Astrocyte (in vitro differentiated cells and primary cell): Measurements from ENCODE around the gene RSBN1. TPM values are rescaled to one million over a fixed set of nuclear protein-coding genes. Genes with fewer than 3 reads are reported as not detected.

Experiments used
- DNase-seq: peaks from one replicate; pipeline ENCODE4 v3.0.0-alpha.2; 2010; ENCODE audit warnings: low read depth
- FAIRE-seq: peaks from 2 replicates; lab custom pipeline; 2011; peaks lifted over from hg19 to GRCh38; lab: Jason Lieb, UNC
- H2AFZ ChIP-seq: 2 replicates; pipeline ENCODE4 v1.6.0; 2012; ENCODE audit warnings: low read depth, low read length, inconsistent platforms
- H3K27ac ChIP-seq: 2 replicates; pipeline ENCODE4 v1.5.1; 2011; ENCODE audit warnings: low read depth, low read length, inconsistent platforms
- H3K27me3 ChIP-seq: 2 replicates; pipeline ENCODE4 v1.6.0; 2011; ENCODE audit warnings: low read length, inconsistent platforms; ENCODE audit not compliant: insufficient read depth
- H3K36me3 ChIP-seq: 2 replicates; pipeline ENCODE4 v1.5.1; 2011; ENCODE audit warnings: low read length, inconsistent platforms; ENCODE audit not compliant: insufficient read depth
- H3K4me1 ChIP-seq: 2 replicates; pipeline ENCODE4 v1.5.1; 2011; ENCODE audit warnings: low read length, inconsistent platforms; ENCODE audit not compliant: insufficient read depth
- H3K4me2 ChIP-seq: 2 replicates; pipeline ENCODE4 v1.6.0; 2012; ENCODE audit warnings: low read length, inconsistent platforms
- H3K4me3 ChIP-seq: 2 replicates; pipeline ENCODE4 v1.5.1; 2011; ENCODE audit warnings: low read depth, mild to moderate bottlenecking, low read length, inconsistent platforms; ENCODE audit not compliant: insufficient read depth
- H3K79me2 ChIP-seq: 2 replicates; pipeline ENCODE4 v1.6.0; 2012; ENCODE audit warnings: mild to moderate bottlenecking, low read length, inconsistent platforms; ENCODE audit not compliant: insufficient read depth
- H3K9ac ChIP-seq: 2 replicates; pipeline ENCODE4 v1.6.0; 2012; ENCODE audit warnings: mild to moderate bottlenecking, low read length, inconsistent platforms
- H3K9me3 ChIP-seq: 2 replicates; pipeline ENCODE4 v1.5.1; 2012; ENCODE audit warnings: low read depth, mild to moderate bottlenecking, low read length, inconsistent platforms; ENCODE audit not compliant: insufficient read depth
- H4K20me1 ChIP-seq: 2 replicates; pipeline ENCODE4 v1.6.0; 2012; ENCODE audit warnings: low read length, inconsistent platforms; ENCODE audit not compliant: insufficient read depth
- H3K27ac Mint-ChIP-seq: one replicate; pipeline ENCODE4 v1.8.0; 2021; ENCODE audit warnings: mild to moderate bottlenecking, mixed read lengths; ENCODE audit not compliant: unreplicated experiment
- H3K27me3 Mint-ChIP-seq: one replicate; pipeline ENCODE4 v1.8.0; 2021; ENCODE audit warnings: low read depth, mixed read lengths; ENCODE audit not compliant: unreplicated experiment
- H3K36me3 Mint-ChIP-seq: one replicate; pipeline ENCODE4 v1.8.0; 2021; ENCODE audit warnings: low read depth, mixed read lengths; ENCODE audit not compliant: unreplicated experiment
- H3K4me1 Mint-ChIP-seq: one replicate; pipeline ENCODE4 v1.8.0; 2021; ENCODE audit warnings: low read depth, mixed read lengths; ENCODE audit not compliant: unreplicated experiment
- H3K4me3 Mint-ChIP-seq: one replicate; pipeline ENCODE4 v1.8.0; 2021; ENCODE audit warnings: mild to moderate bottlenecking, moderate library complexity, mixed read lengths; ENCODE audit not compliant: unreplicated experiment
- H3K9me3 Mint-ChIP-seq: one replicate; pipeline ENCODE4 v1.8.0; 2021; ENCODE audit warnings: mild to moderate bottlenecking, mixed read lengths; ENCODE audit not compliant: unreplicated experiment
- CTCF ChIP-seq: IDR thresholded peaks from 2 replicates; pipeline ENCODE4 v1.5.1; 2011; ENCODE audit warnings: low read depth, mild to moderate bottlenecking, inconsistent platforms, low read length, moderate library complexity; ENCODE audit not compliant: insufficient read depth
- EZH2 ChIP-seq: IDR thresholded peaks from 2 replicates; pipeline ENCODE4 v1.6.1; 2012; ENCODE audit warnings: mild to moderate bottlenecking, low read length, inconsistent platforms; ENCODE audit not compliant: insufficient read depth
- total RNA-seq: library from RNA; stranded (reverse); gene quantifications from 2 replicates; pipeline ENCODE4 v1.2.1, GENCODE V29; 2021

Gene RSBN1
- total RNA-seq, 1 donor from 2014 or later = 10.6 TPM

GRCh38 chr1:113858418-113858817, 46.1 kb upstream of the RSBN1 start:
- H3K27ac ChIP-seq = no peak overlapping the region
- no peaks in the 10 kb centered on the region for H3K9me3 Mint-ChIP-seq
- TF ChIP-seq EZH2 = no peak
- no peak for TF ChIP-seq CTCF
- DNase-seq (no peak), FAIRE-seq (no peak)
- no peaks in the 10 kb centered on the region for H3K27me3 ChIP-seq
- H3K27me3 Mint-ChIP-seq = peaks cover 1% of the 10 kb centered on the region
- H3K4me3 Mint-ChIP-seq = no peak overlapping the region
- H3K79me2 ChIP-seq = no peaks in the 10 kb centered on the region
- no peaks in the 10 kb centered on the region for H4K20me1 ChIP-seq
- H3K36me3 Mint-ChIP-seq = peaks cover 2% of the 10 kb centered on the region
- H3K4me2 ChIP-seq = no peak overlapping the region
- no peak overlapping the region for H3K27ac Mint-ChIP-seq
- peaks cover 16% of the 10 kb centered on the region for H3K4me1 ChIP-seq
- H3K9me3 ChIP-seq = no peaks in the 10 kb centered on the region
- no peak overlapping the region for H2AFZ ChIP-seq
- H3K36me3 ChIP-seq = no peaks in the 10 kb centered on the region
- no peak overlapping the region for H3K4me3 ChIP-seq
- peaks cover 24% of the 10 kb centered on the region for H3K4me1 Mint-ChIP-seq
- no peak overlapping the region for H3K9ac ChIP-seq

GRCh38 chr1:113857776-113858175, 45.5 kb upstream of the RSBN1 start:
- no peak overlapping the region for H3K27ac Mint-ChIP-seq
- Histone ChIP-seq H3K27ac (no peak overlapping the region), H3K4me2 (no peak overlapping the region), H2AFZ (no peak overlapping the region), H3K27me3 (no peaks in the 10 kb centered on the region), H3K9ac (no peak overlapping the region), H4K20me1 (no peaks in the 10 kb centered on the region), H3K9me3 (no peaks in the 10 kb centered on the region), H3K4me3 (no peak overlapping the region), H3K36me3 (no peaks in the 10 kb centered on the region), H3K79me2 (no peaks in the 10 kb centered on the region), H3K4me1 (peaks cover 16% of the 10 kb centered on the region)
- FAIRE-seq (no peak), DNase-seq (no peak)
- H3K4me3 Mint-ChIP-seq = no peak overlapping the region
- peaks cover 24% of the 10 kb centered on the region for H3K4me1 Mint-ChIP-seq
- TF ChIP-seq EZH2 = no peak
- no peak for TF ChIP-seq CTCF
- H3K36me3 Mint-ChIP-seq = peaks cover 2% of the 10 kb centered on the region
- no peaks in the 10 kb centered on the region for H3K9me3 Mint-ChIP-seq
- no peaks in the 10 kb centered on the region for H3K27me3 Mint-ChIP-seq

- Histone ChIP-seq H3K4me1 (peaks cover 16% of the 10 kb centered on the region), H2AFZ (no peak overlapping the region), H3K36me3 (no peaks in the 10 kb centered on the region), H3K4me3 (no peak overlapping the region), H3K4me2 (no peak overlapping the region), H3K27ac (no peak overlapping the region), H3K9me3 (no peaks in the 10 kb centered on the region), H3K79me2 (no peaks in the 10 kb centered on the region), H3K27me3 (no peaks in the 10 kb centered on the region), H3K9ac (no peak overlapping the region), H4K20me1 (no peaks in the 10 kb centered on the region)
- peaks cover 24% of the 10 kb centered on the region for H3K4me1 Mint-ChIP-seq
- FAIRE-seq = no peak
- no peak for DNase-seq
- no peak for TF ChIP-seq CTCF
- TF ChIP-seq EZH2 = no peak
- H3K4me3 Mint-ChIP-seq = no peak overlapping the region
- H3K9me3 Mint-ChIP-seq = no peaks in the 10 kb centered on the region
- no peak overlapping the region for H3K27ac Mint-ChIP-seq
- peaks cover 2% of the 10 kb centered on the region for H3K36me3 Mint-ChIP-seq
- no peaks in the 10 kb centered on the region for H3K27me3 Mint-ChIP-seq
Measured at GRCh38 chr1:113856401-113856790, 44.1 kb upstream of the RSBN1 start.
